NCI-H774 (cell line): ENCODE results near the gene FAM20C.

Experiments
- DNase-seq: peaks from one replicate; lab custom pipeline; 2025; lab: John Stamatoyannopoulos, UW

FAM20C gene

GRCh38 chr7:159370-160270 lies 32.8 kb upstream of the FAM20C start:
- no peak for DNase-seq

GRCh38 chr7:160958-161725 lies 31.2 kb upstream of the FAM20C start:
- no peak for DNase-seq

- DNase-seq = no peak
Observed at GRCh38 chr7:162632-163297, 29.6 kb upstream of the FAM20C start.

GRCh38 chr7:163298-163695 lies 29.1 kb upstream of the FAM20C start:
- no peak for DNase-seq

- no peak for DNase-seq
Observed at GRCh38 chr7:163971-164881, 28.1 kb upstream of the FAM20C start.

- no peak for DNase-seq
Observed at GRCh38 chr7:164882-165660, 27.3 kb upstream of the FAM20C start.

- DNase-seq = no peak
Observed at GRCh38 chr7:165661-166337, 26.6 kb upstream of the FAM20C start.

- no peak for DNase-seq
Observed at GRCh38 chr7:166338-167060, 25.9 kb upstream of the FAM20C start.

GRCh38 chr7:167090-167855 lies 25.1 kb upstream of the FAM20C start:
- DNase-seq = no peak

GRCh38 chr7:167976-168791 lies 24.2 kb upstream of the FAM20C start:
- DNase-seq = no peak

GRCh38 chr7:169276-170172 lies 22.8 kb upstream of the FAM20C start:
- no peak for DNase-seq

- DNase-seq = no peak
Observed at GRCh38 chr7:170551-171363, 21.6 kb upstream of the FAM20C start.

GRCh38 chr7:171364-171904 lies 20.9 kb upstream of the FAM20C start:
- no peak for DNase-seq

- no peak for DNase-seq
Observed at GRCh38 chr7:171912-172515, 20.4 kb upstream of the FAM20C start.

GRCh38 chr7:173209-173918 lies 19.0 kb upstream of the FAM20C start:
- DNase-seq = no peak
